Measurements from ENCODE around the gene GABRB3. TPM values are rescaled to one million over a fixed set of nuclear protein-coding genes. Genes with fewer than 3 reads are reported as not detected.

Gene GABRB3
- total and polyA plus RNA-seq, 5 donors from 2014 or later = 0.05 to 0.91 TPM; not detected in 3

DNA sequence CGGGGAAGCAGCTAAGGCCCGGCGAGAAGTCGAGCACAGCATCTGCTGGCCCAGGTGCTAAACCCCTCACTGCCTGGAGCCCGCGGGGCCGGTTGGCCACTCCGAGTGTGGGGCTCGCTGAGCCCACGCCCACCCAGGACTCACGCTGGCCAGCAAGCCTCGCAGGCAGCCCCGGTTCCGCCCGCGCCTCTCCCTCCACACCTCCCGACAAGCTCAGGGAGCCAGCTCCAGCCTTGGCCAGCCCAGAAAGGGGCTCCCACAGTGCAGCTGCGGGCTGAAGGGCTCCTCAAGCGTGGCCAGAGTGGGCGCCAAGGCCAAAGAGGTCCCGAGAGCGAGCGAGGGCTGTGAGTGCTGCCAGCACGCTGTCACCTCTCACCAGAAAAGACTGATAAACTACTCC lies 8.9 kb upstream of the GABRB3 start:
- Histone ChIP-seq H3K4me1 (ENCODE audit: control insufficient read depth, insufficient read depth, low read length, poor library complexity, severe bottlenecking) (no peaks in the 10 kb centered on the region), H3K4me3 (ENCODE audit: low read depth, low read length) (no peak overlapping the region), H3K9me3 (ENCODE audit: control insufficient read depth in 2 of 2, low read length in 2 of 2) (peaks cover 0 to 2% of the 10 kb centered on the region in 2 experiments), H3K27ac (ENCODE audit: insufficient read depth, low read length, poor library complexity, severe bottlenecking) (no peak overlapping the region), H3K36me3 (ENCODE audit: control insufficient read depth, insufficient read depth, low read length) (no peaks in the 10 kb centered on the region), H3K27me3 (ENCODE audit: control insufficient read depth, insufficient read depth, low read length) (no peaks in the 10 kb centered on the region)
- Mint-ChIP-seq H3K4me1 (no peaks in the 10 kb centered on the region), H3K4me3 (no peak overlapping the region), H3K36me3 (no peaks in the 10 kb centered on the region), H3K27me3 (peaks cover 5% of the 10 kb centered on the region), H3K27ac (no peak overlapping the region), H3K9me3 (peaks cover 0 to 11% (median 6%) of the 10 kb centered on the region in 7 donors)
- DNase-seq (no peak), ATAC-seq (ENCODE audit: low read depth in 2 of 2) (no peak)

DNA sequence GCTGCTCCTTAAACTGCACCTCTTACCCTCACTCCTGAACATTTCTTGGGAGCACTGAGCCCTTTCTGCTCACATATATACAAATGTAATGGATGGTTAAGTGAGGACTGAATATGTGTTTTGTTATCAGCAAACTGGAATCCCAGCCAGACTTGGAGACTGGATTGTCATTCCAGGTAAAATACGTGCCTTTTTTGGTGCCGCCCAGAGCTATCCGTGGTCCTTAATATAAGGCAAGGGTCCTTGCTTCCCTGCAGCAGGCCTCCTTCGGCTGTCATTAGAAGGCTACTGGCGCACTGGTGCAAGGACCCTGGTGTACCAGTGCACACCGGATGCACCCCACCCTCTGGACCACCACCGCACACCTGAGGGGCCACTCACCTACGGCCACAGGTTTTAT lies 1.1 kb upstream of the GABRB3 start:
- Histone ChIP-seq H3K27ac (ENCODE audit: insufficient read depth, low read length, poor library complexity, severe bottlenecking) (no peak overlapping the region), H3K4me1 (ENCODE audit: control insufficient read depth, insufficient read depth, low read length, poor library complexity, severe bottlenecking) (no peaks in the 10 kb centered on the region), H3K9me3 (ENCODE audit: control insufficient read depth in 2 of 2, low read length in 2 of 2) (no peaks in the 10 kb centered on the region), H3K36me3 (ENCODE audit: control insufficient read depth, insufficient read depth, low read length) (no peaks in the 10 kb centered on the region), H3K27me3 (ENCODE audit: control insufficient read depth, insufficient read depth, low read length) (peaks cover 4% of the 10 kb centered on the region), H3K4me3 (ENCODE audit: low read depth, low read length) (no peak overlapping the region)
- Mint-ChIP-seq H3K36me3 (no peaks in the 10 kb centered on the region), H3K27me3 (peaks cover 23% of the 10 kb centered on the region), H3K4me1 (peaks cover 0 to 2% (median 0%) of the 10 kb centered on the region in 4 donors), H3K4me3 (peak overlapping the region in 1 of 4 donors; percentile 54), H3K9me3 (peaks cover 0 to 10% (median 5%) of the 10 kb centered on the region in 7 donors), H3K27ac (no peak overlapping the region)
- DNase-seq (no peak), ATAC-seq (ENCODE audit: low read depth in 2 of 2) (no peak)

DNA sequence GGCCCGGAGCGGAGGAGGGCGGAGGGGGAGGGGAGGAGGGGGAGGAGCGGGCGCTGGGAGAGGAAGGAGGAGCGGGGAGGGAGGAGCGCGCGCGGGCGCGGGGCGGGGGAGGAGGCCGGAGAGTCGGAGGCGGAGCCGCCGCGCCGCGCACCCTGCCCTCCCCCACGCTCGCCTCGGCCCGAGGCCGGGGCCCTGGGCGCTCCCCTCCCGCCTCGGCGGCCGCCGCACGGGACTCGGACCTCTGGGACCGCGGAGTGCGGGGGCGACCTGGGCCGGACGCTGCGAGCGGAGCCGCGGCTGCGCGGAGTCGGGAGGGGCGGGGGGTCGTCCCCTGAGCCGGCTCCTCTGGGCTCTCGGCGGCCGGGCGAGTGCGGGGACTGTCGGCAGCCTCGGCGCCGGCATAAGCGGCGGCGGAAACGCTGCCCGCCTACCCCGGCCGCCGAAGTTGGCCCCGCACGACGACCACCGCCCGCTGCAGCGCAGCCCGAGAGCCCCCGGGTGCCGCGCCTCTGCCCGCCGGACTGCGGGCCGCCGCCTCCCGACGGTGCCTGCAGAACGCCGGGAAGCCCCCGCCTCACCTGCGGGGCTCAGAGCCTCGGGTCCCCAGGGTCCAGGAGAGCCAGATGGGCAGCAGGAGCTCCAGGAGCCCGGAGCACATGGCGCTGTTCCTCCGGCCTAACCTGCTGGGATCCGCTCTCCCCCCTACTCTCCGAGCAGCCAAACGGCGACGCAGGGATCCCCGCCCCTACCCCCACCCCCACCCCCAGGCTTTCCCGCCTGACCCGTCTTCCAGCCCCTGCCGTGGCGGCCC lies 406 bp upstream of the GABRB3 start:
- Mint-ChIP-seq H3K9me3 (peaks cover 0 to 10% (median 4%) of the 10 kb centered on the region in 7 donors), H3K27me3 (peaks cover 23% of the 10 kb centered on the region), H3K27ac (no peak overlapping the region), H3K4me3 (peak overlapping the region in 1 of 4 donors; percentile 54), H3K36me3 (no peaks in the 10 kb centered on the region), H3K4me1 (peaks cover 0 to 2% (median 0%) of the 10 kb centered on the region in 4 donors)
- Histone ChIP-seq H3K4me1 (ENCODE audit: control insufficient read depth, insufficient read depth, low read length, poor library complexity, severe bottlenecking) (no peaks in the 10 kb centered on the region), H3K4me3 (ENCODE audit: low read depth, low read length) (no peak overlapping the region), H3K36me3 (ENCODE audit: control insufficient read depth, insufficient read depth, low read length) (no peaks in the 10 kb centered on the region), H3K9me3 (ENCODE audit: control insufficient read depth in 2 of 2, low read length in 2 of 2) (no peaks in the 10 kb centered on the region), H3K27me3 (ENCODE audit: control insufficient read depth, insufficient read depth, low read length) (peaks cover 4% of the 10 kb centered on the region), H3K27ac (ENCODE audit: insufficient read depth, low read length, poor library complexity, severe bottlenecking) (no peak overlapping the region)
- DNase-seq = no peak
- no peak for ATAC-seq (ENCODE audit: low read depth in 2 of 2)

DNA sequence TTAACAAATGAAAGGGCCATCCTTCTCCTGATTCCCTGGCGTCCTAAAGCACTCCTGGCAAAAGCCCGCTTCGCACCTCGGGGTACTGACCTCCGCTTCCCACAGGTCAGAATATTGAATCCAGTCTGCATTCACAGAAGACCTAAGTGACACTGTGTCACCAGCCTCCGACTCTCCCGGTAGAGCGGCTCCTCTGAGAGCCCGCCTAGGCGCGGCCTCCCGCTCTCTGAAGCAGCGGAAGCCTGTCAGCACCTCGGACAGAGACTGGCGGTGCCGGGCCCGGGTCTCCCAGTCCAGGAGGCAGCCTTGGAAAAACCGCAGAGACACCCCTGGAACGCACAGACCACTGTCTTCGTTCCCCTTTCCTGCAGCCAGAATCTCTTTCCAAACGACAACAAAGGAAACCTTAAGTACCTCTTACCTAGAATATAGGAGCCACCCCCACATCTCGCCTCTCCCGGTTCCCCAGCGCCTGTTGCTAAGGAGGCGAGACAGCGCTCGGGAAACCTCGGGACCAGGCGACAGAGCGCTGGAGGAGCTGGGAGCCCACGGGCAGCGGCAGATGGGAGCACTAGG lies 1.2 kb downstream of the GABRB3 start:
- Histone ChIP-seq H3K4me3 (ENCODE audit: low read depth, low read length) (no peak overlapping the region), H3K9me3 (ENCODE audit: control insufficient read depth in 2 of 2, low read length in 2 of 2) (no peaks in the 10 kb centered on the region), H3K36me3 (ENCODE audit: control insufficient read depth, insufficient read depth, low read length) (no peaks in the 10 kb centered on the region), H3K27ac (ENCODE audit: insufficient read depth, low read length, poor library complexity, severe bottlenecking) (no peak overlapping the region), H3K27me3 (ENCODE audit: control insufficient read depth, insufficient read depth, low read length) (peaks cover 4% of the 10 kb centered on the region), H3K4me1 (ENCODE audit: control insufficient read depth, insufficient read depth, low read length, poor library complexity, severe bottlenecking) (no peaks in the 10 kb centered on the region)
- no peak for DNase-seq
- Mint-ChIP-seq H3K4me3 (peak overlapping the region in 1 of 4 donors; percentile 7), H3K27ac (no peak overlapping the region), H3K36me3 (no peaks in the 10 kb centered on the region), H3K4me1 (peaks cover 0 to 2% (median 0%) of the 10 kb centered on the region in 4 donors), H3K27me3 (peaks cover 23% of the 10 kb centered on the region), H3K9me3 (peaks cover 0 to 13% (median 2%) of the 10 kb centered on the region in 7 donors)
- ATAC-seq (ENCODE audit: low read depth in 2 of 2) = no peak

DNA sequence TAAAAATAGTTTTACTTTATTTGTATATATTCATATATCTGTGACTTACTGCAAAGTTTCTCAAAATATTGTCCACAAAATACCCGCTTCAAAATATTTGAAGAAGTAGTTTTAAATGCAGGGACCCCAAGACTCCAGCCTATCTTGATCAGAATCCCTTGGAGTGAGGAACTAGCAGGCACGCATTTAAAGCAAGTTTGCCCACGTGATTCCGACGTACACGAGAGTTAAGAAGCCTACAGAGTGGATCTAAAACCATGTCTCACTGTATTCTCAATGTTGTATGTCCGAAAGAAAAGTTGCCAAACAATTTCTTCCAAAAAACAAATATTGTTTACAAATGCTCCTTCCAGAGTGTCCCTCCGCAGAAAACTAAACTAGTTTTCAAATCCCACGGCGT lies 1.7 kb downstream of the GABRB3 start:
- Mint-ChIP-seq H3K27me3 (peaks cover 23% of the 10 kb centered on the region), H3K9me3 (peaks cover 0 to 13% (median 4%) of the 10 kb centered on the region in 7 donors), H3K4me1 (peaks cover 0 to 2% (median 0%) of the 10 kb centered on the region in 4 donors), H3K36me3 (no peaks in the 10 kb centered on the region), H3K27ac (no peak overlapping the region), H3K4me3 (no peak overlapping the region)
- Histone ChIP-seq H3K27me3 (ENCODE audit: control insufficient read depth, insufficient read depth, low read length) (peaks cover 4% of the 10 kb centered on the region), H3K36me3 (ENCODE audit: control insufficient read depth, insufficient read depth, low read length) (no peaks in the 10 kb centered on the region), H3K27ac (ENCODE audit: insufficient read depth, low read length, poor library complexity, severe bottlenecking) (no peak overlapping the region), H3K4me1 (ENCODE audit: control insufficient read depth, insufficient read depth, low read length, poor library complexity, severe bottlenecking) (no peaks in the 10 kb centered on the region), H3K4me3 (ENCODE audit: low read depth, low read length) (no peak overlapping the region), H3K9me3 (ENCODE audit: control insufficient read depth in 2 of 2, low read length in 2 of 2) (no peaks in the 10 kb centered on the region)
- no peak for DNase-seq
- ATAC-seq (ENCODE audit: low read depth in 2 of 2) = no peak

DNA sequence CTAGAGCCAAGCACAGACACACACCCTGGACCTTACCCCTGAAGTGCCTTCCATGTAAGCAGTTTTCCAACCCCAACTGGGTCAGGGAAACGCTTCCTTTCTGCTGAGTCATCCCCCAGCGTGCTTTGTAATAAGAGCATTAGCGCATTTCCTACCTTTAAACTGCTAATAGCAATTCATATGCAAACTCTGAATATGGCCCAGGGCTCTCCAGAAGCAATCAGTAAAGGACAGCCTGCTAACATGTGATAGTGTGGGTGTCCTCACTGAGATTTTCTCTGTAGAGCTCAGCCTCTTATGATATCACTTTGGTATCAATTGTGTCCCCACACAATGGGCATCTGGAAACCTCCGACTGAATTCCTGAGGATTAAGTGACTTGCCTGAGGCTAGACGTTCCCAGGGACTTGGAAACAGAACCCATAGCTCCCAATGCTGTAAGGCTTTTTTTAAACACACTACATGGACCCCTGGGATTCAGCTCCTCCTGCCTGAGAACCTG lies 5.6 kb downstream of the GABRB3 start:
- H3K36me3 Mint-ChIP-seq = no peaks in the 10 kb centered on the region
- H3K9me3 Mint-ChIP-seq = peaks cover 1 to 17% (median 5%) of the 10 kb centered on the region in 7 donors

DNA sequence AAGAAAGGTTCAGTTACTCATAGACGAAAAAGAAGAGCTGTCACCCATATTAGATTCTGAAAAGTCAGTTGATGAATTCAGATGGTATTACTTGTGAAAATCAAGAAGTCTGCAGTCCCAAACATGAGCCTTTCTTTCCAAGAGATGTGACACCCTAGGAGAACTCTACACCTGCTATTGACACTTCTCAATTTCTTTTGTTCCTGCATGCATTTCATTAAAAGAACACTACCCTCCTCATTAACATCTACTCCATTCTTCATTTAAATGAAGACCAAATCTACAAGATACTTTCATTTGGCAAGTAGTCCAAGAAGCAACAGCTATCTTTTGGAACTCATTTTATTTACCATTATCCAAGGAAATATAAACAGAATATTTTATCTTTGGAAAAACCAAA lies 6.6 kb downstream of the GABRB3 start:
- H3K9me3 Mint-ChIP-seq = peaks cover 1 to 17% (median 5%) of the 10 kb centered on the region in 7 donors
- H3K27me3 Mint-ChIP-seq = peaks cover 2% of the 10 kb centered on the region
- H3K4me3 Mint-ChIP-seq = no peak overlapping the region
- no peak for ATAC-seq (ENCODE audit: low read depth in 2 of 2)
- Histone ChIP-seq H3K4me1 (ENCODE audit: control insufficient read depth, insufficient read depth, low read length, poor library complexity, severe bottlenecking) (no peaks in the 10 kb centered on the region), H3K27ac (ENCODE audit: insufficient read depth, low read length, poor library complexity, severe bottlenecking) (no peak overlapping the region), H3K9me3 (ENCODE audit: control insufficient read depth in 2 of 2, low read length in 2 of 2) (no peaks in the 10 kb centered on the region), H3K4me3 (ENCODE audit: low read depth, low read length) (no peak overlapping the region), H3K36me3 (ENCODE audit: control insufficient read depth, insufficient read depth, low read length) (no peaks in the 10 kb centered on the region), H3K27me3 (ENCODE audit: control insufficient read depth, insufficient read depth, low read length) (no peaks in the 10 kb centered on the region)
- no peaks in the 10 kb centered on the region for H3K4me1 Mint-ChIP-seq
- no peak overlapping the region for H3K27ac Mint-ChIP-seq
- no peaks in the 10 kb centered on the region for H3K36me3 Mint-ChIP-seq
- DNase-seq = no peak

More for the DNA sequence above, 5.6 kb downstream of the GABRB3 start:
- no peaks in the 10 kb centered on the region for H3K27me3 ChIP-seq (ENCODE audit: control insufficient read depth, insufficient read depth, low read length)
- Mint-ChIP-seq H3K4me1 (no peaks in the 10 kb centered on the region), H3K27me3 (peaks cover 8% of the 10 kb centered on the region), H3K4me3 (no peak overlapping the region), H3K27ac (no peak overlapping the region)
- no peak overlapping the region for H3K27ac ChIP-seq (ENCODE audit: insufficient read depth, low read length, poor library complexity, severe bottlenecking)
- ATAC-seq (ENCODE audit: low read depth in 2 of 2) = no peak
- H3K4me1 ChIP-seq (ENCODE audit: control insufficient read depth, insufficient read depth, low read length, poor library complexity, severe bottlenecking) = no peaks in the 10 kb centered on the region
- H3K9me3 ChIP-seq (ENCODE audit: control insufficient read depth in 2 of 2, low read length in 2 of 2) = no peaks in the 10 kb centered on the region
- H3K36me3 ChIP-seq (ENCODE audit: control insufficient read depth, insufficient read depth, low read length) = no peaks in the 10 kb centered on the region
- DNase-seq = no peak
- no peak overlapping the region for H3K4me3 ChIP-seq (ENCODE audit: low read depth, low read length)

Measured in CD4-positive, CD25-positive, alpha-beta regulatory T cell (primary cell).